Natural killer cell (primary cell): Measurements from ENCODE around the gene SPINK4. TPM values are rescaled to one million over a fixed set of nuclear protein-coding genes. Genes with fewer than 3 reads are reported as not detected.

Source experiments
- ATAC-seq, 3 donors: fragments of 150-1000 bp in 2 of 3; fragments of 200-7000 bp in 1 of 3; cut with Tn5 transposase; 1 replicate in 1 of 3; 2 replicates in 2 of 3; pipeline ENCODE4 v1.10.0; 2021; ENCODE audit warnings: mild to moderate bottlenecking in 2 of 3, moderate library complexity in 2 of 3
- DNase-seq, 2 donors: peaks; one replicate each; pipeline versions ENCODE4 v3.0.0 to v3.0.0-alpha.2; 2013 to 2021; ENCODE audit warnings: mixed read lengths in 1 of 2
- H3K27ac ChIP-seq: one replicate; pipeline ENCODE4 v1.5.1; 2013; ENCODE audit warnings: mild to moderate bottlenecking, low read length
- H3K27me3 ChIP-seq: one replicate; pipeline ENCODE4 v1.6.1; 2013; ENCODE audit warnings: low read length; ENCODE audit not compliant: control insufficient read depth, insufficient read depth
- H3K36me3 ChIP-seq: one replicate; pipeline ENCODE4 v1.6.1; 2013; ENCODE audit warnings: low read length; ENCODE audit not compliant: control insufficient read depth, insufficient read depth
- H3K4me1 ChIP-seq: one replicate; pipeline ENCODE4 v1.6.1; 2013; ENCODE audit warnings: low read length; ENCODE audit not compliant: control insufficient read depth, insufficient read depth
- H3K4me3 ChIP-seq: one replicate; pipeline ENCODE4 v1.5.1; 2013; ENCODE audit warnings: low read length
- H3K9me3 ChIP-seq: one replicate; pipeline ENCODE4 v1.6.1; 2013; ENCODE audit warnings: low read length; ENCODE audit not compliant: control insufficient read depth, insufficient read depth
- H3K27ac Mint-ChIP-seq, 2 donors: one replicate each; pipeline ENCODE4 v1.8.0; 2022; ENCODE audit warnings: mild to moderate bottlenecking in 2 of 2, mixed read lengths in 2 of 2, moderate library complexity in 1 of 2
- H3K27me3 Mint-ChIP-seq, 2 donors: one replicate each; pipeline ENCODE4 v1.8.0; 2022; ENCODE audit warnings: low read depth in 2 of 2, mixed read lengths in 2 of 2
- H3K36me3 Mint-ChIP-seq: one replicate; pipeline ENCODE4 v1.8.0; 2022; ENCODE audit warnings: mixed read lengths
- H3K4me1 Mint-ChIP-seq, 2 donors: one replicate each; pipeline ENCODE4 v1.8.0; 2022; ENCODE audit warnings: mixed read lengths in 2 of 2
- H3K4me3 Mint-ChIP-seq: one replicate; pipeline ENCODE4 v1.8.0; 2022; ENCODE audit warnings: mild to moderate bottlenecking, moderate library complexity, mixed read lengths
- H3K9me3 Mint-ChIP-seq, 2 donors: one replicate each; pipeline ENCODE4 v1.8.0; 2022; ENCODE audit warnings: mixed read lengths in 2 of 2
- WGBS: methylation state at CpG from one replicate; pipeline ENCODE4 v1.1.7; 2013; ENCODE audit warnings: missing lambda C conversion rate; ENCODE audit not compliant: insufficient coverage; 5-methylcytosine and 5-hydroxymethylcytosine counted together
- intact Hi-C: fragments of 100-400 bp; cut with micrococcal nuclease; formaldehyde crosslinking; loops from one replicate; pipeline ENCODE4 v1.14.2; 2022
- total RNA-seq, 4 donors: library from RNA; stranded (reverse); fragments of 120-200 nt in 1 of 4; gene quantifications; one replicate each; pipeline versions ENCODE4 v1.2.3 to v1.2.4, GENCODE V29; 2013 to 2022
- TF ChIP-seq, protein P1 (sequence below): fragments of 200-600 bp; IDR thresholded peaks from one replicate; pipeline ENCODE4 v1.8.0; 2022; ENCODE audit warnings: antibody characterized with exemption

Gene SPINK4
- total RNA-seq, 3 donors from 2014 or later (not counting 1 experiment from before 2014, with no cell fraction given) = not detected

GRCh38 chr9:33232815-33233214, 7.2 kb upstream of the SPINK4 start:
- no peak overlapping the region for H3K27ac ChIP-seq
- no peaks in the 10 kb centered on the region for H3K4me1 Mint-ChIP-seq
- H3K36me3 Mint-ChIP-seq = no peaks in the 10 kb centered on the region
- no peaks in the 10 kb centered on the region for H3K4me1 ChIP-seq
- peaks cover 6 to 12% of the 10 kb centered on the region in 2 donors for H3K27me3 Mint-ChIP-seq
- no peaks in the 10 kb centered on the region for H3K27me3 ChIP-seq
- intact Hi-C loops = no loop called here
- H3K27ac Mint-ChIP-seq = no peak overlapping the region
- DNase-seq (no peak), ATAC-seq (no peak)
- TF ChIP-seq, protein P1, sequence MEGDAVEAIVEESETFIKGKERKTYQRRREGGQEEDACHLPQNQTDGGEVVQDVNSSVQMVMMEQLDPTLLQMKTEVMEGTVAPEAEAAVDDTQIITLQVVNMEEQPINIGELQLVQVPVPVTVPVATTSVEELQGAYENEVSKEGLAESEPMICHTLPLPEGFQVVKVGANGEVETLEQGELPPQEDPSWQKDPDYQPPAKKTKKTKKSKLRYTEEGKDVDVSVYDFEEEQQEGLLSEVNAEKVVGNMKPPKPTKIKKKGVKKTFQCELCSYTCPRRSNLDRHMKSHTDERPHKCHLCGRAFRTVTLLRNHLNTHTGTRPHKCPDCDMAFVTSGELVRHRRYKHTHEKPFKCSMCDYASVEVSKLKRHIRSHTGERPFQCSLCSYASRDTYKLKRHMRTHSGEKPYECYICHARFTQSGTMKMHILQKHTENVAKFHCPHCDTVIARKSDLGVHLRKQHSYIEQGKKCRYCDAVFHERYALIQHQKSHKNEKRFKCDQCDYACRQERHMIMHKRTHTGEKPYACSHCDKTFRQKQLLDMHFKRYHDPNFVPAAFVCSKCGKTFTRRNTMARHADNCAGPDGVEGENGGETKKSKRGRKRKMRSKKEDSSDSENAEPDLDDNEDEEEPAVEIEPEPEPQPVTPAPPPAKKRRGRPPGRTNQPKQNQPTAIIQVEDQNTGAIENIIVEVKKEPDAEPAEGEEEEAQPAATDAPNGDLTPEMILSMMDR = no peak
- H3K4me3 Mint-ChIP-seq = no peak overlapping the region
- WGBS = 92% methylated on average over 6 of the region's 6 CpGs
- H3K36me3 ChIP-seq = no peaks in the 10 kb centered on the region
- H3K9me3 Mint-ChIP-seq = no peaks in the 10 kb centered on the region
- H3K4me3 ChIP-seq = no peak overlapping the region
- no peaks in the 10 kb centered on the region for H3K9me3 ChIP-seq

GRCh38 chr9:33233626-33234342, 6.2 kb upstream of the SPINK4 start:
- Mint-ChIP-seq H3K27ac (no peak overlapping the region), H3K4me3 (no peak overlapping the region), H3K4me1 (no peaks in the 10 kb centered on the region), H3K9me3 (no peaks in the 10 kb centered on the region), H3K36me3 (no peaks in the 10 kb centered on the region), H3K27me3 (peaks cover 6 to 12% of the 10 kb centered on the region in 2 donors)
- 57% methylated on average over 1 of the region's 1 CpG for WGBS
- Histone ChIP-seq H3K36me3 (no peaks in the 10 kb centered on the region), H3K27ac (no peak overlapping the region), H3K4me3 (no peak overlapping the region), H3K9me3 (no peaks in the 10 kb centered on the region), H3K27me3 (no peaks in the 10 kb centered on the region), H3K4me1 (no peaks in the 10 kb centered on the region)
- peak in 1 of 2 donors; percentile 16 for DNase-seq
- intact Hi-C loops = no loop called here
- TF ChIP-seq, protein P1 = no peak
- ATAC-seq = no peak

- Histone ChIP-seq H3K4me1 (no peaks in the 10 kb centered on the region), H3K27me3 (no peaks in the 10 kb centered on the region), H3K27ac (no peak overlapping the region), H3K9me3 (no peaks in the 10 kb centered on the region), H3K36me3 (no peaks in the 10 kb centered on the region), H3K4me3 (no peak overlapping the region)
- no peaks in the 10 kb centered on the region for H3K36me3 Mint-ChIP-seq
- TF ChIP-seq, protein P1 = no peak
- ATAC-seq = no peak
- 80% methylated on average over 8 of the region's 9 CpGs for WGBS
- H3K4me3 Mint-ChIP-seq = no peak overlapping the region
- intact Hi-C loops = no loop called here
- no peaks in the 10 kb centered on the region for H3K9me3 Mint-ChIP-seq
- H3K4me1 Mint-ChIP-seq = no peaks in the 10 kb centered on the region
- no peak overlapping the region for H3K27ac Mint-ChIP-seq
- no peak for DNase-seq
- H3K27me3 Mint-ChIP-seq = peaks cover 6 to 12% of the 10 kb centered on the region in 2 donors
Measured at GRCh38 chr9:33234511-33235467, 5.2 kb upstream of the SPINK4 start.
